GM21786 (cell line): ENCODE data around the gene CDKN2D.

ENCODE experiments used
- ATAC-seq: cut with Tn5 transposase; IDR thresholded peaks from one replicate; pipeline ENCODE4 v1.9.1; 2021; ENCODE audit not compliant: unreplicated experiment

CDKN2D gene

GRCh38 chr19:10521461-10522171, 47.2 kb downstream of the CDKN2D start:
- ATAC-seq, result no peak

GRCh38 chr19:10520652-10521318, 48.0 kb downstream of the CDKN2D start:
- no peak for ATAC-seq

GRCh38 chr19:10519421-10519820, 49.4 kb downstream of the CDKN2D start:
- ATAC-seq, result no peak

- ATAC-seq, result no peak
These were observed 50.1 kb downstream of the CDKN2D start for GRCh38 chr19:10518444-10519361.

DNA sequence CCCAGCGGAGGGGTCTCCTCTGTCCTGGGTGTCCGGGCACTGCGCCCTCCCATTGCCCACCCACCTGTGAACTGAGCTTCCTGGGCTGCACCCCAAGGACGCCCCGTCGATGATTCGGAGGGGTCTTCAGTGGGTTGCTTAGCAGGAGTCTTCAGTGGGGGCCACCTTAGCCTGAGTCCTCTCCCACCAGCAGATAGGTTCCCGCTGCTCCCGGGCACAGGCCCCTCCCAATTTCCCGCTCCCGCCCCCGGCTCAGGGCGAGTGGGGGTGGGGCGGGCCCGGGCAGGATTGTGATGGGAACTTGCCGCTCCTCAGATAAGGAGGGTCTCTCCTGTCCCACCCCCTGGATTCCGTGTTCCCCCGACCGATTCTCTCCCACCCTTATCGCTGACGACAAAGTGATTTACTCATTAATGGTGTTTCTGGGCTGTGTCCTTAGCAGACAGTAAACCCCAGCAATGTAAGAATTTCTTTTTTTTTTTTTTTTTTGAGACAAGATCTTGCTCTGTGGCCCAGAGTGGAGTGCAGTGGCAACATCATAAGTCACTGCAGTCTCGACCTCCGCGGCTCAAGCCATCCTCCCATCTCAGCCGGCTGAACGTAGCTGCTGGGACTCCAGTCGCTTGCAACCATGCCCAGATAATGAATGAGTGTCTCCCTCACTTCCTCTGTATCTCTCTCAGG, 50.9 kb downstream of the CDKN2D start:
- ATAC-seq, result no peak

DNA sequence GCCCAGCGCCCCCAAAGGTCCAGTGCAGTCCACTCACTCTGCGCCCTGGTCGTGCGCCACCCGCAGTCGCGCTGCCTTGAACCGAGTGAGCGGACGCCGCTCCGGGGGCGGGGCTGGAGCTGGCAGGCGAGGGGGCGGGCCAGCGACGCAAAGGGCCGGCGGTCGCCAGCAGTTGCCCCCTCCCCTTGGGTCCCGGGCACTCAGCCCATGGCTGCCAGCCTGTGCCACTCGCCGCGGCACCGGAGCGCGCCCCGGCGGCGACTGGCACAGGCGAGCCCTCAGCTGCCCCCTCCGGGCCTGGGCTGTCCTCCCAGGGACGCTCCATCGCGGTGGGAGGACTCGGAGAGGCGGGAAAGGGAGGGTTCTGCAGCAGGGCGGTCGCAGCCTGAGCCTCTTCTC, 51.4 kb downstream of the CDKN2D start, which contains the start of gene S1PR5:
Gene S1PR5 (minus strand): TSS at position 87 of the 399 bp plus-strand sequence. CDS start 2,436 bp downstream, outside the sequence.
- no peak for ATAC-seq

DNA sequence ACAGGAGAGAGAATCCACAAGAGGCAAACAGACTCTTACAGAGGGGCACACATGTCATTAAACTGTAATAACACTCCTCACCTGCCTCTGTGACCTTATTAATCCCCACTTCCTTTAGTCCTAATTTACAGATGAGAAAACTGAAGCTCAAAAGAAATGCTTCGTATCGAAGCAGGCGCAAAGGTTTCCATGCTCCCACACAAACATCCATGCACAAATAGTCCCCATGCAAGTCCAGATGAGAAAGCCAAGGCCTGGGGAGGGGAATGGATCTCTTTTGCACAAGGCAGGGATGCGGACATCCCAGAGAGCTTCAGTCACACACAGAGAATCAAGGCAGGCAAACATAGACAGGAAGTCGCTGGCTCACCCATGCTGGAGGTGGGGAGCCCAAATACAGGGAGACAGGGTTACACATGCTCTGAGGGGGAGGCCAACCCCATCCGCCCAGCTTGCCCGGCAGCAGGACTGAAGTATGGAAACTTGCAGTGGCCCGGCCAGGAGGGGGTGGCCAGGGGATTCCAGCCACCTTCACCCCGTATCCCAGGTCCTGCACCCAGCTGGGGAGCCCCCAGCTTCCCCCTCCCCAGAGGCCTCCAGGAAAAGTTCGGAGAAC, 52.0 kb downstream of the CDKN2D start:
- no peak for ATAC-seq
